Activated B cell treated with CpG ODN at 0.5 μM for 24 hours (primary cell): ENCODE results near the gene RBMS3. TPM values are rescaled to one million over a fixed set of nuclear protein-coding genes. Genes with fewer than 3 reads are reported as not detected.

ENCODE experiments used
- ATAC-seq: fragments of 200-7000 bp; cut with Tn5 transposase; one replicate; pipeline ENCODE4 v1.10.0; 2021; ENCODE audit warnings: low read depth, mild to moderate bottlenecking, moderate library complexity
- CTCF ChIA-PET: fragments of 350-600 bp; sonication (Branson Sonifier 250); formaldehyde crosslinking; loops from one replicate; lab custom pipeline; 2021; ENCODE audit warnings: antibody characterized with exemption; lab: Charles Lee
- POLR2A ChIA-PET: fragments of 350-600 bp; sonication (Branson Sonifier 250); formaldehyde crosslinking; loops from one replicate; lab custom pipeline; 2021; ENCODE audit warnings: antibody characterized with exemption; lab: Charles Lee
- DNase-seq: peaks from one replicate; pipeline ENCODE4 v3.0.0; 2022
- H3K27ac Mint-ChIP-seq: one replicate; pipeline ENCODE4 v1.8.0; 2020; ENCODE audit warnings: mixed read lengths
- H3K27me3 Mint-ChIP-seq: one replicate; pipeline ENCODE4 v1.8.0; 2021; ENCODE audit warnings: mixed read lengths
- H3K36me3 Mint-ChIP-seq: one replicate; pipeline ENCODE4 v1.8.0; 2021; ENCODE audit warnings: low read depth, mixed read lengths
- H3K4me1 Mint-ChIP-seq: one replicate; pipeline ENCODE4 v1.8.0; 2021; ENCODE audit warnings: mixed read lengths
- H3K4me3 Mint-ChIP-seq: one replicate; pipeline ENCODE4 v1.8.0; 2020; ENCODE audit warnings: mild to moderate bottlenecking, mixed read lengths
- H3K9me3 Mint-ChIP-seq: one replicate; pipeline ENCODE4 v1.8.0; 2020; ENCODE audit warnings: mixed read lengths
- intact Hi-C: fragments of 100-400 bp; cut with micrococcal nuclease; formaldehyde crosslinking; loops from one replicate; pipeline ENCODE4 v1.15.1; 2024
- total RNA-seq: library from RNA; stranded (reverse); gene quantifications from 2 replicates; pipeline ENCODE4 v1.2.3, GENCODE V29; 2022
- TF ChIP-seq, protein P1 (sequence below): fragments of 200-600 bp; IDR thresholded peaks from one replicate; pipeline ENCODE4 v1.8.0; 2022; ENCODE audit warnings: antibody characterized with exemption, mild to moderate bottlenecking

Gene RBMS3
- total RNA-seq, 1 donor from 2014 or later = 0.31 TPM

GRCh38 chr3:29265509-29266072 lies 15.3 kb upstream of the RBMS3 start:
- Mint-ChIP-seq H3K4me1 (no peaks in the 10 kb centered on the region), H3K27ac (no peak overlapping the region), H3K27me3 (no peaks in the 10 kb centered on the region), H3K9me3 (no peaks in the 10 kb centered on the region), H3K4me3 (no peak overlapping the region), H3K36me3 (no peaks in the 10 kb centered on the region)
- intact Hi-C loops = no loop called here
- ChIA-PET POLR2A (no interaction called here), CTCF (no interaction called here)
- DNase-seq = no peak
- no peak for ATAC-seq
- TF ChIP-seq, protein P1, sequence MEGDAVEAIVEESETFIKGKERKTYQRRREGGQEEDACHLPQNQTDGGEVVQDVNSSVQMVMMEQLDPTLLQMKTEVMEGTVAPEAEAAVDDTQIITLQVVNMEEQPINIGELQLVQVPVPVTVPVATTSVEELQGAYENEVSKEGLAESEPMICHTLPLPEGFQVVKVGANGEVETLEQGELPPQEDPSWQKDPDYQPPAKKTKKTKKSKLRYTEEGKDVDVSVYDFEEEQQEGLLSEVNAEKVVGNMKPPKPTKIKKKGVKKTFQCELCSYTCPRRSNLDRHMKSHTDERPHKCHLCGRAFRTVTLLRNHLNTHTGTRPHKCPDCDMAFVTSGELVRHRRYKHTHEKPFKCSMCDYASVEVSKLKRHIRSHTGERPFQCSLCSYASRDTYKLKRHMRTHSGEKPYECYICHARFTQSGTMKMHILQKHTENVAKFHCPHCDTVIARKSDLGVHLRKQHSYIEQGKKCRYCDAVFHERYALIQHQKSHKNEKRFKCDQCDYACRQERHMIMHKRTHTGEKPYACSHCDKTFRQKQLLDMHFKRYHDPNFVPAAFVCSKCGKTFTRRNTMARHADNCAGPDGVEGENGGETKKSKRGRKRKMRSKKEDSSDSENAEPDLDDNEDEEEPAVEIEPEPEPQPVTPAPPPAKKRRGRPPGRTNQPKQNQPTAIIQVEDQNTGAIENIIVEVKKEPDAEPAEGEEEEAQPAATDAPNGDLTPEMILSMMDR = no peak

GRCh38 chr3:29267226-29267625 lies 13.6 kb upstream of the RBMS3 start:
- ChIA-PET CTCF (no interaction called here), POLR2A (no interaction called here)
- Mint-ChIP-seq H3K27ac (no peak overlapping the region), H3K27me3 (no peaks in the 10 kb centered on the region), H3K9me3 (no peaks in the 10 kb centered on the region), H3K4me1 (no peaks in the 10 kb centered on the region), H3K4me3 (no peak overlapping the region), H3K36me3 (no peaks in the 10 kb centered on the region)
- ATAC-seq (no peak), DNase-seq (no peak)
- TF ChIP-seq, protein P1 = no peak
- intact Hi-C loops = no loop called here

DNA sequence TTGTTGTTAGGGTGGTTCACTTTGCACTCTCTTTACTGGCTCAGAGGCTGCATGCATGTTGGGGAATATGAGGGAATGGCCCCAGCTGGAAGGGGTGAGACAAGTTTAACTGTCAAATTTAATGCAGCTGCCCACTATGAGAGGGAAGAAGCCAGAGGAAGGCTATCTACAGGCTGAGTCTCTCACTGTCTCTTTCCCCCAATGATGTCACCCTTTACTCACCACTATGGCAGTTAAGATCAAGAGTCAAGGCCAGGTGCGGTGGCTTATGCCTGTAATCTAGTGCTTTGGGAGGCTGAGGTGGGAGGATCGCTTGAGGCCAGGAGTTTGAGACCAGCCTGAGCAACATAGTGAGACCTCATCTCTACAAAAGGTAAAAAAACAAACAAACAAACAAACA lies 12.2 kb upstream of the RBMS3 start:
- Mint-ChIP-seq H3K36me3 (no peaks in the 10 kb centered on the region), H3K4me3 (no peak overlapping the region), H3K27me3 (no peaks in the 10 kb centered on the region), H3K4me1 (no peaks in the 10 kb centered on the region), H3K27ac (no peak overlapping the region), H3K9me3 (no peaks in the 10 kb centered on the region)
- POLR2A ChIA-PET = no interaction called here
- DNase-seq (no peak), ATAC-seq (no peak)
- CTCF ChIA-PET = no interaction called here
- TF ChIP-seq, protein P1 = no peak
- intact Hi-C loops = no loop called here

- ChIA-PET CTCF (no interaction called here), POLR2A (no interaction called here)
- no peak for DNase-seq
- ATAC-seq = no peak
- Mint-ChIP-seq H3K27me3 (no peaks in the 10 kb centered on the region), H3K9me3 (no peaks in the 10 kb centered on the region), H3K4me1 (no peaks in the 10 kb centered on the region), H3K4me3 (no peak overlapping the region), H3K27ac (no peak overlapping the region), H3K36me3 (no peaks in the 10 kb centered on the region)
- TF ChIP-seq, protein P1 = no peak
- intact Hi-C loops = no loop called here
Measured at GRCh38 chr3:29270752-29271151, 10.1 kb upstream of the RBMS3 start.

GRCh38 chr3:29271475-29271874 lies 9.4 kb upstream of the RBMS3 start:
- Mint-ChIP-seq H3K4me3 (no peak overlapping the region), H3K27ac (no peak overlapping the region), H3K36me3 (no peaks in the 10 kb centered on the region), H3K27me3 (no peaks in the 10 kb centered on the region), H3K9me3 (no peaks in the 10 kb centered on the region), H3K4me1 (no peaks in the 10 kb centered on the region)
- TF ChIP-seq, protein P1 = no peak
- ChIA-PET POLR2A (no interaction called here), CTCF (no interaction called here)
- no peak for DNase-seq
- ATAC-seq = no peak
- intact Hi-C loops = no loop called here
